Stimulated activated naive CD8-positive, alpha-beta T cell treated with anti-CD3 and anti-CD28 coated beads, Interleukin-15, amount 100 ng/mL, for 72 hours (primary cell): Measurements from ENCODE around the gene MYO7B.

Source experiments
- ATAC-seq: fragments of 150-1000 bp; cut with Tn5 transposase; 2 replicates; pipeline ENCODE4 v1.10.0; 2021; ENCODE audit warnings: mild to moderate bottlenecking, moderate library complexity
- DNase-seq, 2 donors: peaks; one replicate each; pipeline ENCODE4 v3.0.0; 2021 to 2022
- H3K27ac Mint-ChIP-seq, 2 donors: one replicate each; pipeline ENCODE4 v1.8.0; 2022; ENCODE audit warnings: mild to moderate bottlenecking in 2 of 2, mixed read lengths in 2 of 2, moderate library complexity in 2 of 2
- H3K27me3 Mint-ChIP-seq: one replicate; pipeline ENCODE4 v1.8.0; 2022; ENCODE audit warnings: mixed read lengths
- H3K4me1 Mint-ChIP-seq: one replicate; pipeline ENCODE4 v1.8.0; 2022; ENCODE audit warnings: mild to moderate bottlenecking, mixed read lengths
- H3K4me3 Mint-ChIP-seq, 2 donors: one replicate each; pipeline ENCODE4 v1.8.0; 2022; ENCODE audit warnings: mild to moderate bottlenecking in 2 of 2, mixed read lengths in 2 of 2, moderate library complexity in 1 of 2
- H3K9me3 Mint-ChIP-seq, 2 donors: one replicate each; pipeline ENCODE4 v1.8.0; 2022; ENCODE audit warnings: mixed read lengths in 2 of 2

Gene MYO7B

GRCh38 chr2:127611076-127611925 lies 75.8 kb downstream of the MYO7B start:
- DNase-seq (peak in 1 of 2 donors; percentile 5), ATAC-seq (no peak)
- Mint-ChIP-seq H3K4me3 (no peak overlapping the region), H3K4me1 (peaks cover 17% of the 10 kb centered on the region), H3K27ac (no peak overlapping the region), H3K9me3 (peaks cover 10 to 21% of the 10 kb centered on the region in 2 donors), H3K27me3 (peaks cover 8% of the 10 kb centered on the region)

DNA sequence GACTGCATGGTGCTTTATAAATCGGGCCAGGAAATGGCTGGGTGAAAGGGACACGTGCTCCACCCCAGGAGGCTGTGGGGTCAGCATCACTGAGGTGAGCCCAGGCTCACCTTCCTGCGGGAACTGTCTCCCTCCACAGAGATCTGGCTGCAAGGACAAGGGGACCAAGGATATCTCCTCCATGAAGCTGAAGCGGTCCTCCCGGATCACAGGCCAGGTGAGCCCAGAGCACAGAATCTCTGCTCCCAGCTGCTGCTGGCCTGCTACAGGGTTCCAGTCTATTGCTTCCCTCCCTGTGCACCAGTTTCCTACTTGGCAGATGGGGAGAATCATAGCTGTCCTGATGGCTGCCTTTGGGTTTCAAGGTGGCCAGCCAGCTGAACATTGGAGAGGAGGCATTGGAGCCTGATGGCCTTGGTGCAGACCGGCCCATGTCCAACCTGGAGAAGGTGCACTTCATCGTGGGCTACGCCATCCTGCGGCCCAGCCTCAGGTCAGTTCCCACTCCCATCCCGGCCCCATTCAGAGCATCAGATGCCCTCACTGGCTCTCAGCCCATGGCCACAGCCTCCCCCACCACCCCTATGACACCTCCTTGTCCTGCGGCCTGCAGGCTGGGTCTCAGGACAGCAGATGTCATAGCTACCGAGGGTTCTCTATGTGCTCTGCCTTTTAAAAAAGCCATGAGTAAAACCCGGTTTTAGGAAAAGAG lies 76.8 kb downstream of the MYO7B start:
- ATAC-seq (no peak), DNase-seq (peak in 1 of 2 donors; percentile 2)
- Mint-ChIP-seq H3K27me3 (peaks cover 9% of the 10 kb centered on the region), H3K4me1 (peaks cover 26% of the 10 kb centered on the region), H3K9me3 (peaks cover 10 to 21% of the 10 kb centered on the region in 2 donors), H3K4me3 (no peak overlapping the region), H3K27ac (no peak overlapping the region)

DNA sequence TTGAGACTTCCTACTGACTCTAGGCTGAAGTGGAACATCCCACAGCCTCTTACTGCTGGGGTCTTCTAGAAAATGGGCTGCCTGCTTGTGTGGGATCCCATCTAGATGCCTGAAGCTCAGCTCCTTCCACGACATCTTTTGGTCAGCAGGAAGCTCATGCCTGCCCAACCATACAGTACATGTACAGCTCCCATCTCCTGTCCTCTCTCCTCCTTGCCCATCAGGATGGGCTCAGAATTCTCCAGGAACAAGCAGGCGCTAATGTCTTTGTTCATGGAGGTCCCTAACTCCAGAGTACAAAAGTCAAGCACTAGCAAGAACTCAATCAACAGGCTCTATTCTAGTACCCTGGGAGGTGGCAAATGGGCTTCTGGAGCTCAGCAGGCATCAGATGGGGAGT lies 78.8 kb downstream of the MYO7B start:
- Mint-ChIP-seq H3K9me3 (peaks cover 10 to 21% of the 10 kb centered on the region in 2 donors), H3K4me1 (peaks cover 23% of the 10 kb centered on the region), H3K27me3 (peaks cover 9% of the 10 kb centered on the region), H3K27ac (no peak overlapping the region), H3K4me3 (no peak overlapping the region)
- DNase-seq: peak in 1 of 2 donors; percentile 0
- no peak for ATAC-seq

GRCh38 chr2:127614731-127615130 lies 79.2 kb downstream of the MYO7B start:
- H3K4me1 Mint-ChIP-seq: peaks cover 18% of the 10 kb centered on the region
- peaks cover 10 to 21% of the 10 kb centered on the region in 2 donors for H3K9me3 Mint-ChIP-seq
- no peak overlapping the region for H3K4me3 Mint-ChIP-seq
- no peak for ATAC-seq
- DNase-seq: peak in 1 of 2 donors; percentile 1
- no peak overlapping the region for H3K27ac Mint-ChIP-seq
- peaks cover 9% of the 10 kb centered on the region for H3K27me3 Mint-ChIP-seq

DNA sequence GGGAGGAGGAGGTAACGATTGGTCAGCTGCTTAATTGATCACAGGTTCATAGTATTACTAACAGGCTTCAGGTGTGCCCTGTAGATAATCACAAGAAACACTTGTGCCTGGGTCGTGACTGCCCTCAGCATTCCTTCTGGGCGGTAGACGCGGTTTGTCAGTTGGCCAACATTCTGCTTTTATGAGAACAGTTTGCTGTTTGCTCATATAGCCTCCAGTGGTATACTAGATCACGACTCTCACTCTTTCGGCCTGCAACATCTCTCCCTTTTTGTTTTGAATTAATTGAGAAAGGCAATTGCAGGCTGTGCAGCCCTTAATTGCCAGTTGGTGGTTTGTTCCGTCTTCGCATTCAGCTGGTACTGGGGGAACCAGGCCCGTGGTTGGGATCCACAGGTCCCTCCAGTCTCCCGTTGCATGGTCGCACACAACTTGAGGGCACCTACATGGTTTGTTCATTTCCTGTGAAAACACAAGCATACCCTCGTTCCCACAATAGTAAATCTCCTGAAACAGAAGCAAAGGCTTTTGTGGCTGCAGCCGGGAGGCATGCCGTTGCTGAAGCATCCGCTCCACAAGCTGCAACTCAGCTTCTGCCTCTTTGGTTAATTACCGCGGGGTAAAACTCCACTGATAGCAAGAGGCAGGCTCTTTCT lies 80.2 kb downstream of the MYO7B start:
- DNase-seq (peak in 1 of 2 donors; percentile 5), ATAC-seq (peak; percentile 33)
- Mint-ChIP-seq H3K27me3 (peaks cover 9% of the 10 kb centered on the region), H3K4me3 (peak overlapping the region; percentile 13 to 46), H3K27ac (no peak overlapping the region), H3K9me3 (peaks cover 10 to 21% of the 10 kb centered on the region in 2 donors), H3K4me1 (peaks cover 17% of the 10 kb centered on the region)

DNA sequence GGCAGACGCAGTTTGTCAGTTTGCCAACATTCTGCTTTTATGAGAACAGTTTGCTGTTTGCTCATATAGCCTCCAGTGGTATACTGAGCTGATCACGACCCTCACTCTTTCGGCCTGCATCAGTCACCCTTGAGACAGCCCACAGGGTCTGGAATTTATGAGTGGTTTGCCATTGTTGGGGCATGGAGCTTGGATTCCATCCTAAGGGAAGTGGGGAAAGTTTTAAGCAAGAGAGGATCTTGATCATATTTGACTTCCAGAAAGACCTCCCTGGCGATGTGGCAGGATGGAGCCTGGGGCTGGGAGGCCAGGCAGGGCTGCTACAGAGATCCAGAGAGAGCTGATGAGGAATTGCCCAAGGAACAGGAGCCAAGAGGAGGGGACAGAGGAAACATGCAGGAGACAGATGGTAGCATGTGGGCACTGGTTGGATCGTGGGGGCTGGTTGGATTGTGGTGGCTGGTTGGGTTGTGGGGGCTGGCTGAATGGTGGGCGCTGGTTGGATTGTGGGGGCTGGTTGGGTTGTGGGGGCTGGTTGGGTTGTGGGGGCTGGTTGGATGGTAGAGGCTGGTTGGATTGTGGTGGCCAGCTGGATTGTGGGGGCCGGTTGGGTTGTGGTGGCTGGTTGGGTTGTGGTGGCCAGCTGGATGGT lies 83.2 kb downstream of the MYO7B start:
- ATAC-seq (no peak), DNase-seq (peak in 1 of 2 donors; percentile 1)
- no peak overlapping the region for H3K27ac Mint-ChIP-seq
- peaks cover 17% of the 10 kb centered on the region for H3K4me1 Mint-ChIP-seq
- H3K27me3 Mint-ChIP-seq: peaks cover 9% of the 10 kb centered on the region
- peaks cover 0 to 12% of the 10 kb centered on the region in 2 donors for H3K9me3 Mint-ChIP-seq
- H3K4me3 Mint-ChIP-seq: no peak overlapping the region

DNA sequence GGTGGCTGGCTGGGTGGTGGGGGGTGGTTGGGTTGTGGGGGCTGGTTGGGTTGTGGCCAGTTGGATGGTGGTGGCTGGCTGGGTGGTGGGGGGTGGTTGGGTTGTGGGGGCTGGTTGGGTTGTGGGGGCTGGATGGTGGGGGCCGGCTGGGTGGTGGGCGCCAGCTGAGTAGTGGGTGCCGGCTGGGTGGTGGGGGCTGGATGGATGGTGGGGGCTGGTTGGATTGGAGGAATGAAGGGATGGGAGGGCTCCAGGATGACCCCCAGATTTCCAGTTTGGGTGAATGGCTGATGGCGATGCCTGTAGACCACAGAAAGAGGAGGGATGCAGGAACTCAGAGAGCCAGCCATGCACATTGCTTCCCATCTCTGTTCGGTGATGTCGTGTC lies 83.7 kb downstream of the MYO7B start:
- peaks cover 0 to 7% of the 10 kb centered on the region in 2 donors for H3K9me3 Mint-ChIP-seq
- no peak overlapping the region for H3K27ac Mint-ChIP-seq
- peaks cover 9% of the 10 kb centered on the region for H3K27me3 Mint-ChIP-seq
- DNase-seq: no peak
- no peak overlapping the region for H3K4me3 Mint-ChIP-seq
- H3K4me1 Mint-ChIP-seq: peaks cover 17% of the 10 kb centered on the region
- ATAC-seq: no peak

DNA sequence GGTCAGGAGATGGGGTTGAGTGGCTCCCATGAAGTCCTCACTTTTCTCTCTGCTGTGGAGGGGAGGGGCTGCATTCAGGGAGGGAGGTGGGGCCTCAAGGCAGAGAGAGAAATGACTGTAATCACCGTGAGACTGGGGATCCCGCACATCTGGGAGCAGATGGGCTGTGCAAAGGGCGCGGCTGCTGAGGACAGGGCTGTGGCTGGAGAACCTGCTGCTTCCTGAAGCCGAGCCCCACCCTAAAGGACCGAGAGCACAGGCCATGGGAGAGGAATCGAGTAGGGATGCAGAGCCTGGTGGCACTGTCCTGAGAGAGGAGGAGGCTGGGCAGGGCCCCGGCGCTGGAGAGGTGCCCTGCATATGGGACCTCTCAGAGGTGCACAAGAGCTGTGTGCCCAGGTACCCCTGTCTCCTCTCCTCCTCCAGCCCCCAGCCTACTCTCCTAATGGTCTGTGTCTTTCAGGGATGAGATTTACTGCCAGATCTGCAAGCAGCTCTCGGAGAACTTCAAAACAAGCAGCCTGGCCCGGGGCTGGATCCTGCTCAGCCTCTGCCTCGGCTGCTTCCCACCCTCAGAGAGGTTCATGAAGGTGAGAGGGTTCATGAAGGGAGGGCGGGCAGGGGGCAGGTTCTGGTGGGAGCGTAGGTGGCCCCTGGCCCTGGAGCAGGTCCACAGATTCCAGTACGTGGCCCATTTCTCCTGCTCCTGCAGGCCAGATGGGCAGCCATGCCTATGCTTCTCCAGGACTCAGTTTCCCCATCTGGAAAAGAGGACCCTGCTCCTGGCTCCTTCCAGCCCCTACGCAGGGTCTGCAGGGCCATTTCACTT lies 84.6 kb downstream of the MYO7B start:
- no peak overlapping the region for H3K4me3 Mint-ChIP-seq

GRCh38 chr2:127620866-127621265 lies 85.4 kb downstream of the MYO7B start:
- Mint-ChIP-seq H3K4me1 (peaks cover 13% of the 10 kb centered on the region), H3K9me3 (no peaks in the 10 kb centered on the region), H3K27me3 (peaks cover 6% of the 10 kb centered on the region), H3K27ac (no peak overlapping the region), H3K4me3 (no peak overlapping the region)
- ATAC-seq (no peak), DNase-seq (no peak)

More for the DNA sequence above, 84.6 kb downstream of the MYO7B start:
- Mint-ChIP-seq H3K27ac (no peak overlapping the region), H3K4me1 (peaks cover 17% of the 10 kb centered on the region), H3K27me3 (peaks cover 9% of the 10 kb centered on the region), H3K9me3 (no peaks in the 10 kb centered on the region)
- DNase-seq: peak in 1 of 2 donors; percentile 6
- no peak for ATAC-seq

DNA sequence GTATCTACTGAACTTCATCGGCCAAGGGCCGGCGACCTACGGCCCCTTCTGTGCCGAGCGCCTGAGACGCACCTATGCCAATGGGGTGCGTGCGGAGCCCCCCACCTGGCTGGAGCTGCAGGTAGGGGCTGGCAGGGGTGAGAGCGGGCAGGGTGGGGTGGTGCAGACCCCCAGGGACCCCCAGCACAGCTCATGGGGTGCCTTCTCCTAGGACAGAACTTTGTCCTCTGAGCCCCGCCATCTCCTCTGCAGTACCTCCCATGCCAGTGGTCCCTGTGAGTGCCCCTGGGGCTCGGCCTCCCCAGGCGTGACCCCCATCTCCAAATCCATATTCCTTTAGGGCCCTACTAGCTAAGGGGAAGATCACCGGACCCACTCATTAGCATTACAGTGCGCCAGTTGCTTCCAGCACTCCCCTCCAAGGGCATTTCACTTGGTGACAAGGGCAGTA lies 86.5 kb downstream of the MYO7B start:
- Mint-ChIP-seq H3K27me3 (no peaks in the 10 kb centered on the region), H3K4me3 (no peak overlapping the region), H3K27ac (peak overlapping the region in 1 of 2 donors; percentile 10), H3K9me3 (no peaks in the 10 kb centered on the region), H3K4me1 (peaks cover 2% of the 10 kb centered on the region)
- peak; percentile 21 for ATAC-seq
- DNase-seq: peak in 1 of 2 donors; percentile 5

GRCh38 chr2:127622561-127623387 lies 87.3 kb downstream of the MYO7B start:
- Mint-ChIP-seq H3K9me3 (no peaks in the 10 kb centered on the region), H3K4me3 (no peak overlapping the region), H3K27ac (no peak overlapping the region), H3K27me3 (no peaks in the 10 kb centered on the region), H3K4me1 (no peaks in the 10 kb centered on the region)
- no peak for ATAC-seq
- peak in 1 of 2 donors; percentile 4 for DNase-seq

- H3K27me3 Mint-ChIP-seq: no peaks in the 10 kb centered on the region
- peak in 1 of 2 donors; percentile 4 for DNase-seq
- no peak overlapping the region for H3K4me3 Mint-ChIP-seq
- H3K9me3 Mint-ChIP-seq: no peaks in the 10 kb centered on the region
- H3K27ac Mint-ChIP-seq: no peak overlapping the region
- no peak for ATAC-seq
- H3K4me1 Mint-ChIP-seq: no peaks in the 10 kb centered on the region
Observed at GRCh38 chr2:127623388-127624319, 88.2 kb downstream of the MYO7B start.

DNA sequence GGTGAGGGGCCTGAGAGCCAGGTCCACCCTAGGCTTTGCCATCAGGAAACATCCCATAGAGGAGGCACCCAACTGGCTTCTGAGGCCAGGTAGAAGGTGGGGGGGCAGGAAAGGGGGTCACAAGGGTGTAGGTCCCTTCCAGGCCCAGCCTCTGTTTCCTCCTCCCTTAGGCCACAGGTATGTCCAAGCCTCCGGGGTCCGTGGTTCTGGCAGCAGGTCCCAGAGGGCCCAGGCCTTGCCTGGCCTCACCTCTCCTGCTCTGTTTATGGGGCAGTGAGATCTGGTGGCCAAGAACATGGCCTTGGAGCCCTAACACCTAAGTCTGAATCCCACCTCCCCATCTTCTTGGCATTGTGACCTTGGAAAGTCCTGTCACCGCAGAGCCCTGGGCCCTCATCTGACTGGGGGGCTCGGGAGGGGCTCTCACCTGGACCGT lies 88.9 kb downstream of the MYO7B start:
- Mint-ChIP-seq H3K4me1 (no peaks in the 10 kb centered on the region), H3K4me3 (no peak overlapping the region), H3K27ac (peak overlapping the region in 1 of 2 donors; percentile 13), H3K27me3 (no peaks in the 10 kb centered on the region), H3K9me3 (no peaks in the 10 kb centered on the region)
- ATAC-seq: no peak
- DNase-seq: no peak
